SK-N-DZ (cell line): Measurements from ENCODE around the gene D2HGDH.
"Not testable (repeated sequence)": the region's sequence is repeated elsewhere in the genome, so short reads cannot be mapped to it uniquely, and the experiment has no call there.

ENCODE experiments used
- DNase-seq: peaks from one replicate; pipeline ENCODE4 v3.0.0-alpha.2; 2015; ENCODE audit warnings: low spot score

The D2HGDH gene

GRCh38 chr2:241748468-241749256, 14.2 kb downstream of the D2HGDH start:
- no peak for DNase-seq

- no peak for DNase-seq
Measured at GRCh38 chr2:241750076-241750840, 15.8 kb downstream of the D2HGDH start.

- DNase-seq = no peak
Measured at GRCh38 chr2:241751152-241751551, 16.7 kb downstream of the D2HGDH start.

GRCh38 chr2:241751776-241752175, 17.3 kb downstream of the D2HGDH start:
- no peak for DNase-seq

GRCh38 chr2:241752253-241752652, 17.8 kb downstream of the D2HGDH start:
- no peak for DNase-seq

GRCh38 chr2:241752689-241753276, 18.4 kb downstream of the D2HGDH start:
- DNase-seq = no peak

GRCh38 chr2:241753493-241753892, 19.1 kb downstream of the D2HGDH start:
- DNase-seq = no peak

- DNase-seq = no peak
Measured at GRCh38 chr2:241754042-241754441, 19.6 kb downstream of the D2HGDH start.

- DNase-seq = no peak
Measured at GRCh38 chr2:241755166-241755565, 20.7 kb downstream of the D2HGDH start.

- DNase-seq = no peak
Measured at GRCh38 chr2:241755777-241756176, 21.3 kb downstream of the D2HGDH start.

- no peak for DNase-seq
Measured at GRCh38 chr2:241759067-241759807, 24.8 kb downstream of the D2HGDH start.

- not testable (repeated sequence) for DNase-seq
Measured at GRCh38 chr2:241759893-241760292, 25.5 kb downstream of the D2HGDH start.

GRCh38 chr2:241760301-241760771, 25.9 kb downstream of the D2HGDH start:
- DNase-seq = no peak

GRCh38 chr2:241762321-241762932, 28.0 kb downstream of the D2HGDH start:
- no peak for DNase-seq

GRCh38 chr2:241762933-241763369, 28.5 kb downstream of the D2HGDH start:
- DNase-seq = no peak

- DNase-seq = no peak
Measured at GRCh38 chr2:241763551-241764274, 29.3 kb downstream of the D2HGDH start.

- DNase-seq = no peak
Measured at GRCh38 chr2:241764275-241765241, 30.1 kb downstream of the D2HGDH start.

GRCh38 chr2:241767464-241768250, 33.2 kb downstream of the D2HGDH start:
- DNase-seq = no peak
